Esophagus squamous epithelium (tissue), 4 donors: ENCODE measurements around the gene RABGAP1L.
"Not testable (repeated sequence)": the region's sequence is repeated elsewhere in the genome, so short reads cannot be mapped to it uniquely, and the experiment has no call there.

Experiments used
- POLR2A ChIP-seq, 4 donors: fragments of 450-650 bp; IDR thresholded peaks; one replicate each; pipeline ENCODE4 v1.6.1; 2017; ENCODE audit warnings: antibody characterized with exemption in 4 of 4, mild to moderate bottlenecking in 4 of 4, moderate library complexity in 3 of 4
- TF ChIP-seq, protein P1 (sequence below), 6 experiments: fragments of 450-650 bp in 4 of 6; fragments of 200-600 bp in 2 of 6; sonication (generic) in 2 of 6; IDR thresholded peaks; one replicate each; pipeline ENCODE4 v1.5.1; 2016 to 2019; ENCODE audit warnings: antibody characterized with exemption in 6 of 6, mild to moderate bottlenecking in 4 of 6, moderate library complexity in 4 of 6

DNA sequence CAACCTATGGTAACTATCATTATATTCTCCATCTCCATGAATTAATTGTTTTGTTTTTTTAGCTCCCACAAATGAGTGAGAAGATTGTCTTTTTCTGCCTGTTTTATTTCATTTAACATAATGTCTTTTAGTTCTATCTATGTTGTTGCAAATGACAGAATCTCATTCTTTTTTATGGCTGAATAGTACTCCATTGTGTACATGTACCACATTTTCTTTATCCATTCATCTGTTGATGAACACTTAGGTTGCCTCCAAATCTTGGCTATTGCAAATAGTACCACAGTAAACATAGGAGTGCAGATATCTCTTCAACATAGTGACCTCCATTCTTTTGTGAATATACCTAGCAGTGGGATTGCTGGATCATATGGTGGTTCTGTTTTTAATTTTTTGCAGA is 429.3 kb downstream of the RABGAP1L start:
- TF ChIP-seq, protein P1, sequence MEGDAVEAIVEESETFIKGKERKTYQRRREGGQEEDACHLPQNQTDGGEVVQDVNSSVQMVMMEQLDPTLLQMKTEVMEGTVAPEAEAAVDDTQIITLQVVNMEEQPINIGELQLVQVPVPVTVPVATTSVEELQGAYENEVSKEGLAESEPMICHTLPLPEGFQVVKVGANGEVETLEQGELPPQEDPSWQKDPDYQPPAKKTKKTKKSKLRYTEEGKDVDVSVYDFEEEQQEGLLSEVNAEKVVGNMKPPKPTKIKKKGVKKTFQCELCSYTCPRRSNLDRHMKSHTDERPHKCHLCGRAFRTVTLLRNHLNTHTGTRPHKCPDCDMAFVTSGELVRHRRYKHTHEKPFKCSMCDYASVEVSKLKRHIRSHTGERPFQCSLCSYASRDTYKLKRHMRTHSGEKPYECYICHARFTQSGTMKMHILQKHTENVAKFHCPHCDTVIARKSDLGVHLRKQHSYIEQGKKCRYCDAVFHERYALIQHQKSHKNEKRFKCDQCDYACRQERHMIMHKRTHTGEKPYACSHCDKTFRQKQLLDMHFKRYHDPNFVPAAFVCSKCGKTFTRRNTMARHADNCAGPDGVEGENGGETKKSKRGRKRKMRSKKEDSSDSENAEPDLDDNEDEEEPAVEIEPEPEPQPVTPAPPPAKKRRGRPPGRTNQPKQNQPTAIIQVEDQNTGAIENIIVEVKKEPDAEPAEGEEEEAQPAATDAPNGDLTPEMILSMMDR (IDR thresholded peaks at IDR 0.05): not testable (repeated sequence)
- TF ChIP-seq POLR2A (IDR thresholded peaks at IDR 0.05): not testable (repeated sequence)
